HG02588 (cell line): ENCODE results near the gene SYT4.

Experiments
- ATAC-seq: cut with Tn5 transposase; IDR thresholded peaks from one replicate; pipeline ENCODE4 v1.9.1; 2021; ENCODE audit warnings: mild to moderate bottlenecking, moderate library complexity; ENCODE audit not compliant: unreplicated experiment

SYT4 gene

DNA sequence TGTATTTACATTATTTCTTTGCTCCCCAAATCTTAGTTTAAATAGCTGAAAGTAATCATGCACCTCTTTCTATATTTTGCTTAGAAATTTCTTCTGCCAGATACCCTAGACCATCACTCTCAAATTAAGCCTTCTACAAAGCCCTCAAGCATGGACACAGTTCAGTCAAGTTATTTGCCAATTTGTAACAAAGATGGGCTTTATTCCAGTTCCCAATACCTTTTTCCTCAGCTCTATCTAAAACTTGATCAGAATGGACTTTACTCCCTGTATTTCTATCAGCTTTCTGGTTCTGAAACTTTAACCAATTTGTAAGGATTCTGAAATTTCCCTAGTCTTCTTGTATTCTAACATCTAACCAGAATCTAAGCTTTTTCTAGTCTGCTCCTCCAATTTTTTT lies 56.6 kb downstream of the SYT4 start:
- ATAC-seq = no peak
